ENCODE results near the gene NPY1R.

DNA sequence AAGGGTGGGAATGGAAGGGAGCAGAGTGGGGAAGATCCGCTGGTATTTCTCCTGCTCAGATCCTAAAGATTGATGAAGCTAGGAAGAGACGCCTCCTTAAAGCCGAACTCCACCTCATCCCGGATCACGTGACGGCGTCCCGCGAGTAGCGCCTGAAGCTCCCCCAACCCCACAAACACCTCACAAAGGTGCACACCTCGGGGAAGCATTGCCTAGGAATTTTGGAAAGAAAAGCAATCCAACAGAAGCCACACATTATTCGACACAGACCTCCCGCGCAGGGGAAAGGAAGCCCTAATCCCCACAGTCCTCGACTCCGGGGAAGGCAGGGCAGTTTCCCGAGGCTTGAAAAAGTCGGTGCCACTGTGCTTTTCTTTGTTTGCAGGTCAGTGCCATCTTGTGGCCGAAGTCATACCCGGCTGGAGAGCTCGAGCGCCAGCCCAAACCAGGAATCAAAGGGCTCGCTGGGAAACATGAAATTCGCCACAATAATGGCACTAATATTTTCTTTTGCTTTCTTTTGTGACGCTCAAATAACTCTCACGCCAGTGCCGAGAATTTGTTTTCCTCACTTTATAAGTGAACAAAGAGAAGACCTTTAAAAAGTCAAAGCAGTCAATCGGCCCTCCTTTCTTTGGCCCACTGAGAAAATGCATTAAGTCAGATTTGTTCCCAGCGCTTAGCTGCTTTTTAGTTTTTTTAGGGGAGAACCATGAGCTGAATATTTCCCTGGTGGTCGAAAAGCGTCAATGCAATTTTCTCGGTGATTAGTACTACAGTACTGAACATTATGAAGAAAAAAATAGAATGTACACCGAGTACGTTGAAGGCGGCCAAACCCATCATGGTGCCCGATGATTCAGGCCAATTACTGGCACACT lies at the start of gene NPY1R:
- TF ChIP-seq, protein P1, sequence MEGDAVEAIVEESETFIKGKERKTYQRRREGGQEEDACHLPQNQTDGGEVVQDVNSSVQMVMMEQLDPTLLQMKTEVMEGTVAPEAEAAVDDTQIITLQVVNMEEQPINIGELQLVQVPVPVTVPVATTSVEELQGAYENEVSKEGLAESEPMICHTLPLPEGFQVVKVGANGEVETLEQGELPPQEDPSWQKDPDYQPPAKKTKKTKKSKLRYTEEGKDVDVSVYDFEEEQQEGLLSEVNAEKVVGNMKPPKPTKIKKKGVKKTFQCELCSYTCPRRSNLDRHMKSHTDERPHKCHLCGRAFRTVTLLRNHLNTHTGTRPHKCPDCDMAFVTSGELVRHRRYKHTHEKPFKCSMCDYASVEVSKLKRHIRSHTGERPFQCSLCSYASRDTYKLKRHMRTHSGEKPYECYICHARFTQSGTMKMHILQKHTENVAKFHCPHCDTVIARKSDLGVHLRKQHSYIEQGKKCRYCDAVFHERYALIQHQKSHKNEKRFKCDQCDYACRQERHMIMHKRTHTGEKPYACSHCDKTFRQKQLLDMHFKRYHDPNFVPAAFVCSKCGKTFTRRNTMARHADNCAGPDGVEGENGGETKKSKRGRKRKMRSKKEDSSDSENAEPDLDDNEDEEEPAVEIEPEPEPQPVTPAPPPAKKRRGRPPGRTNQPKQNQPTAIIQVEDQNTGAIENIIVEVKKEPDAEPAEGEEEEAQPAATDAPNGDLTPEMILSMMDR (IDR thresholded peaks at IDR 0.05; ENCODE audit: low read length), result peak; percentile 48
- TF ChIP-seq EZH2 (IDR thresholded peaks at IDR 0.05; ENCODE audit: borderline replicate concordance, low read length), result no peak

All from OCI-LY1 (cell line).